H9 (cell line): ENCODE measurements around the gene PLXNA4. TPM values are rescaled to one million over a fixed set of nuclear protein-coding genes. Genes with fewer than 3 reads are reported as not detected.

Source experiments
- DNase-seq: peaks from one replicate; pipeline ENCODE4 v3.0.0-alpha.2; 2017
- H2AFZ ChIP-seq: one replicate; pipeline ENCODE4 v1.6.1; 2013; ENCODE audit warnings: mild to moderate bottlenecking, low read length, control low read depth, moderate library complexity
- H2AK5ac ChIP-seq: 2 replicates; pipeline ENCODE4 v1.6.1; 2013; ENCODE audit warnings: low read length, control low read depth, mixed read lengths; ENCODE audit not compliant: insufficient read length
- H2BK120ac ChIP-seq: one replicate; pipeline ENCODE4 v1.6.1; 2013; ENCODE audit warnings: low read depth, mild to moderate bottlenecking, low read length, control low read depth, inconsistent platforms; ENCODE audit not compliant: poor library complexity, severe bottlenecking
- H2BK12ac ChIP-seq: 2 replicates; pipeline ENCODE4 v1.6.1; 2013; ENCODE audit warnings: low read length, control low read depth, mixed read lengths, low read depth; ENCODE audit not compliant: insufficient read length
- H2BK15ac ChIP-seq: 2 replicates; pipeline ENCODE4 v1.6.1; 2013; ENCODE audit warnings: low read depth, low read length, control low read depth
- H2BK20ac ChIP-seq: one replicate; pipeline ENCODE4 v1.6.1; 2013; ENCODE audit warnings: low read depth, mild to moderate bottlenecking, low read length, control low read depth, inconsistent platforms; ENCODE audit not compliant: poor library complexity, severe bottlenecking
- H2BK5ac ChIP-seq: 2 replicates; pipeline ENCODE4 v1.6.1; 2013; ENCODE audit warnings: low read length, control low read depth, mixed read lengths; ENCODE audit not compliant: insufficient read length
- H3K14ac ChIP-seq: 2 replicates; pipeline ENCODE4 v1.6.1; 2013; ENCODE audit warnings: low read length, control low read depth; ENCODE audit not compliant: insufficient read depth
- H3K18ac ChIP-seq: 2 replicates; pipeline ENCODE4 v1.6.1; 2013; ENCODE audit warnings: low read depth, mild to moderate bottlenecking, mixed read lengths, low read length, control low read depth; ENCODE audit not compliant: insufficient read length
- H3K23ac ChIP-seq: 2 replicates; pipeline ENCODE4 v1.6.1; 2013; ENCODE audit warnings: low read length, control low read depth, mixed read lengths, low read depth; ENCODE audit not compliant: insufficient read length
- H3K23me2 ChIP-seq: 2 replicates; pipeline ENCODE4 v1.6.1; 2013; ENCODE audit warnings: low read depth, mild to moderate bottlenecking, mixed read lengths, low read length, control low read depth; ENCODE audit not compliant: insufficient read length, poor library complexity, severe bottlenecking
- H3K27ac ChIP-seq: 2 replicates; pipeline ENCODE4 v1.5.1; 2013; ENCODE audit warnings: low read length, control low read depth, mixed read lengths, low read depth; ENCODE audit not compliant: insufficient read length
- H3K27me3 ChIP-seq: 2 replicates; pipeline ENCODE4 v1.6.1; 2013; ENCODE audit warnings: low read length, control low read depth, inconsistent platforms; ENCODE audit not compliant: insufficient read depth
- H3K4ac ChIP-seq: 2 replicates; pipeline ENCODE4 v1.6.1; 2013; ENCODE audit warnings: low read depth, mild to moderate bottlenecking, control low read depth, inconsistent platforms, low read length, moderate library complexity
- H3K4me1 ChIP-seq: 2 replicates; pipeline ENCODE4 v1.6.1; 2013; ENCODE audit warnings: low read length, control low read depth, inconsistent platforms; ENCODE audit not compliant: insufficient read depth
- H3K4me2 ChIP-seq: 2 replicates; pipeline ENCODE4 v1.6.1; 2013; ENCODE audit warnings: low read length, control low read depth, mixed read lengths; ENCODE audit not compliant: insufficient read length, insufficient read depth
- H3K56ac ChIP-seq: 2 replicates; pipeline ENCODE4 v1.6.1; 2013; ENCODE audit warnings: low read depth, mild to moderate bottlenecking, mixed read lengths, low read length, control low read depth; ENCODE audit not compliant: insufficient read length
- H3K79me1 ChIP-seq: 2 replicates; pipeline ENCODE4 v1.6.1; 2013; ENCODE audit warnings: low read depth, mild to moderate bottlenecking, moderate library complexity, low read length, control low read depth, inconsistent platforms; ENCODE audit not compliant: insufficient read depth, poor library complexity, severe bottlenecking
- H3K79me2 ChIP-seq: 2 replicates; pipeline ENCODE4 v1.6.1; 2013; ENCODE audit warnings: low read length, control low read depth, inconsistent platforms; ENCODE audit not compliant: insufficient read depth
- H3K9ac ChIP-seq: 2 replicates; pipeline ENCODE4 v1.6.1; 2013; ENCODE audit warnings: low read length, control low read depth, mixed read lengths; ENCODE audit not compliant: insufficient read length; ENCODE audit errors: extremely low read depth
- H3K9me3 ChIP-seq: one replicate; pipeline ENCODE4 v1.6.1; 2013; ENCODE audit warnings: low read depth, low read length, inconsistent platforms; ENCODE audit not compliant: control insufficient read depth
- H3T11ph ChIP-seq: one replicate; pipeline ENCODE4 v1.6.1; 2013; ENCODE audit warnings: mild to moderate bottlenecking, low read length, control low read depth, inconsistent platforms
- H4K20me1 ChIP-seq: one replicate; pipeline ENCODE4 v1.6.1; 2013; ENCODE audit not compliant: control insufficient read depth, insufficient read length, insufficient read depth
- H4K5ac ChIP-seq: 2 replicates; pipeline ENCODE4 v1.6.1; 2013; ENCODE audit warnings: low read depth, mild to moderate bottlenecking, mixed read lengths, low read length, control low read depth; ENCODE audit not compliant: insufficient read length
- H4K8ac ChIP-seq: replicated peaks from 2 replicates; pipeline ENCODE4 v1.6.1; 2013; ENCODE audit warnings: low read length, control low read depth, mixed read lengths, low read depth; ENCODE audit not compliant: insufficient read length
- H4K91ac ChIP-seq: 2 replicates; pipeline ENCODE4 v1.6.1; 2013; ENCODE audit warnings: low read depth, mild to moderate bottlenecking, moderate library complexity, mixed read lengths, low read length, control low read depth; ENCODE audit not compliant: insufficient read length
- H3K27ac Mint-ChIP-seq, 3 experiments: 2 replicates in 2 of 3; 3 replicates in 1 of 3; pipeline ENCODE4 v1.8.0; 2020 to 2021; ENCODE audit warnings: mixed read lengths in 3 of 3, mild to moderate bottlenecking in 1 of 3, moderate library complexity in 1 of 3
- H3K27me3 Mint-ChIP-seq: 2 replicates; pipeline ENCODE4 v1.8.0; 2021; ENCODE audit warnings: low read depth, mild to moderate bottlenecking, moderate library complexity, mixed read lengths
- H3K36me3 Mint-ChIP-seq, 3 experiments: 2 replicates in 2 of 3; 3 replicates in 1 of 3; pipeline ENCODE4 v1.8.0; 2020 to 2021; ENCODE audit warnings: low read depth in 3 of 3, mixed read lengths in 3 of 3; ENCODE audit not compliant: insufficient read depth in 1 of 3
- H3K4me1 Mint-ChIP-seq, 2 experiments: 2 replicates each; pipeline ENCODE4 v1.8.0; 2020; ENCODE audit warnings: mixed read lengths in 2 of 2
- H3K4me3 Mint-ChIP-seq, 2 experiments: 2 replicates in 1 of 2; 3 replicates in 1 of 2; pipeline ENCODE4 v1.8.0; 2020 to 2021; ENCODE audit warnings: mild to moderate bottlenecking in 2 of 2, mixed read lengths in 2 of 2, moderate library complexity in 1 of 2
- H3K9me3 Mint-ChIP-seq, 2 experiments: 2 replicates in 1 of 2; 3 replicates in 1 of 2; pipeline ENCODE4 v1.8.0; 2020; ENCODE audit warnings: mild to moderate bottlenecking in 2 of 2, mixed read lengths in 2 of 2, moderate library complexity in 1 of 2
- CTCF ChIP-seq: fragments of 200-600 bp; sonication (generic); conservative IDR thresholded peaks from 3 replicates; pipeline ENCODE4 v1.8.0; 2021; ENCODE audit warnings: antibody characterized with exemption, mild to moderate bottlenecking
- WGBS: extraction: QIAGEN DNeasy Blood & Tissue Kit; methylation state at CpG from one replicate; pipeline ENCODE4 v1.1.7; 2013; ENCODE audit warnings: missing lambda C conversion rate, low lambda C conversion rate, mixed read lengths; ENCODE audit not compliant: insufficient read length; ENCODE audit errors: extremely low coverage; 5-methylcytosine and 5-hydroxymethylcytosine counted together
- total RNA-seq: library from RNA; stranded (reverse); gene quantifications from 2 replicates; pipeline ENCODE4 v1.2.1, GENCODE V29; 2021

PLXNA4 gene
- total RNA-seq, 1 experiment from 2014 or later: 0.35 TPM

- no peak for TF ChIP-seq CTCF
- Mint-ChIP-seq H3K27me3 (peaks cover 3% of the 10 kb centered on the region), H3K9me3 (no peaks in the 10 kb centered on the region; a peak in 1 of 5 replicates), H3K4me1 (peaks cover 5% of the 10 kb centered on the region in 2 experiments; a peak in 3 of 4 replicates), H3K27ac (no peak overlapping the region), H3K36me3 (no peaks in the 10 kb centered on the region), H3K4me3 (no peak overlapping the region)
- Histone ChIP-seq H4K8ac (no peak overlapping the region), H3K23ac (no peak overlapping the region), H2BK120ac (no peak overlapping the region), H3K79me1 (no peaks in the 10 kb centered on the region), H4K5ac (no peak overlapping the region), H3K9ac (no peak overlapping the region), H3K56ac (no peak overlapping the region), H3K14ac (no peak overlapping the region), H3K4ac (no peak overlapping the region), H3K27ac (no peak overlapping the region), H3K23me2 (no peaks in the 10 kb centered on the region), H2BK12ac (no peak overlapping the region), H3T11ph (no peak overlapping the region), H3K27me3 (no peaks in the 10 kb centered on the region), H3K9me3 (no peaks in the 10 kb centered on the region), H2BK5ac (no peak overlapping the region), H3K79me2 (no peaks in the 10 kb centered on the region), H2BK20ac (no peak overlapping the region), H2AFZ (no peak overlapping the region), H4K20me1 (no peaks in the 10 kb centered on the region), H3K18ac (no peak overlapping the region), H3K4me1 (no peaks in the 10 kb centered on the region), H2BK15ac (no peak overlapping the region), H2AK5ac (no peak overlapping the region), H3K4me2 (no peak overlapping the region), H4K91ac (no peak overlapping the region)
- no peak for DNase-seq
- no CpG with 5 or more reads among the region's 3 CpGs for WGBS
Observed at GRCh38 chr7:132453826-132454225, 122.4 kb downstream of the PLXNA4 start.
